HepG2 (cell line): ENCODE results near the gene FAM53B. TPM values are rescaled to one million over a fixed set of nuclear protein-coding genes. Genes with fewer than 3 reads are reported as not detected.

Experiments
- ATAC-seq: fragments of 200-7000 bp; cut with Tn5 transposase; 3 replicates; pipeline ENCODE4 v1.9.1; 2020; ENCODE audit warnings: mild to moderate bottlenecking, moderate library complexity
- BruUV-seq: library from RNA; stranded (reverse); fragments of 400-500 nt; replicated peaks from 2 replicates; lab custom pipeline; 2021; lab: Mats Ljungman, UMichigan
- CTCF ChIA-PET: fragments of 300-600 bp; formaldehyde crosslinking; extraction: SDS; loops from one replicate; lab custom pipeline; 2021; ENCODE audit warnings: low total read pairs, inconsistent platforms, low intra/inter-chr PET ratio; lab: Yijun Ruan, JAX
- POLR2A ChIA-PET: fragments of 350-600 bp; sonication (Branson Sonifier 250); formaldehyde crosslinking; loops from one replicate; lab custom pipeline; 2020; ENCODE audit warnings: antibody characterized with exemption, inconsistent platforms; lab: Yijun Ruan, JAX
- DNase-seq: peaks from one replicate; pipeline ENCODE4 v3.0.0-alpha.2; 2015; ENCODE audit warnings: low spot score
- FAIRE-seq: peaks from 3 replicates; lab custom pipeline; 2011; peaks lifted over from hg19 to GRCh38; lab: Jason Lieb, UNC
- H2AFZ ChIP-seq: one replicate; pipeline ENCODE4 v1.6.1; 2011; ENCODE audit warnings: low read length, inconsistent platforms
- H3K27ac ChIP-seq: fragments of 300-600 bp; 3 replicates; pipeline ENCODE4 v1.8.0; 2011; ENCODE audit warnings: mixed run types, mild to moderate bottlenecking, mixed read lengths, low read length, inconsistent platforms; ENCODE audit not compliant: insufficient read depth; ENCODE audit errors: extremely low read length
- H3K27me3 ChIP-seq, 2 experiments: fragments of 200-600 bp in 1 of 2; 2 replicates in 1 of 2; 3 replicates in 1 of 2; pipeline versions ENCODE4 v1.6.0 to v1.8.0; 2011; ENCODE audit warnings: low read length in 2 of 2, mild to moderate bottlenecking in 2 of 2, moderate library complexity in 2 of 2, inconsistent platforms in 1 of 2; ENCODE audit not compliant: insufficient read depth in 2 of 2, control insufficient read depth in 1 of 2
- H3K36me3 ChIP-seq, 2 experiments: fragments of 200-600 bp in 1 of 2; replicated peaks in 1 of 2; 2 replicates in 1 of 2; 3 replicates in 1 of 2; pipeline versions ENCODE4 v1.5.1 to v1.8.0; 2011; ENCODE audit warnings: low read length in 2 of 2, inconsistent platforms in 1 of 2; ENCODE audit not compliant: insufficient read depth in 2 of 2, control insufficient read depth in 1 of 2
- H3K4me1 ChIP-seq: 2 replicates; pipeline ENCODE4 v1.5.1; 2012; ENCODE audit warnings: low read length, inconsistent platforms; ENCODE audit not compliant: insufficient read depth
- H3K4me2 ChIP-seq: 2 replicates; pipeline ENCODE4 v1.6.0; 2011; ENCODE audit warnings: low read depth, low read length, inconsistent platforms
- H3K4me3 ChIP-seq, 3 experiments: fragments of 200-600 bp in 1 of 3; sonication (generic), shearing (Covaris generic) in 1 of 3; replicated peaks in 1 of 3; 2 replicates each; pipeline ENCODE4 v1.5.1; 2011 to 2016; ENCODE audit warnings: low read length in 3 of 3, inconsistent platforms in 2 of 3, low read depth in 2 of 3, mild to moderate bottlenecking in 2 of 3, control low read depth in 1 of 3, mixed read lengths in 1 of 3; ENCODE audit not compliant: insufficient read depth in 1 of 3
- H3K79me2 ChIP-seq: one replicate; pipeline ENCODE4 v1.6.1; 2011; ENCODE audit warnings: low read length, inconsistent platforms; ENCODE audit not compliant: insufficient read depth
- H3K9ac ChIP-seq: 2 replicates; pipeline ENCODE4 v1.6.0; 2011; ENCODE audit warnings: mild to moderate bottlenecking, low read depth, low read length, inconsistent platforms; ENCODE audit not compliant: insufficient read depth
- H3K9me3 ChIP-seq: 2 replicates; pipeline ENCODE4 v1.5.1; 2012; ENCODE audit warnings: mild to moderate bottlenecking, low read length
- H4K20me1 ChIP-seq: 2 replicates; pipeline ENCODE4 v1.6.0; 2011; ENCODE audit warnings: inconsistent platforms, mild to moderate bottlenecking, low read length, moderate library complexity; ENCODE audit not compliant: insufficient read depth
- CBX5 ChIP-seq: sonication (generic); formaldehyde crosslinking; IDR thresholded peaks from 2 replicates; pipeline ENCODE4 v1.4.0; 2020; ENCODE audit warnings: missing genetic modification reagents, borderline replicate concordance
- ETV6 ChIP-seq: sonication (generic); formaldehyde crosslinking; conservative IDR thresholded peaks from 2 replicates; pipeline ENCODE4 v1.4.0; 2020; ENCODE audit warnings: missing genetic modification reagents
- FOXK2 ChIP-seq: fragments of 450-650 bp; IDR thresholded peaks from 2 replicates; pipeline ENCODE4 v1.6.1; 2016
- HCFC1 ChIP-seq: fragments of 150-350 bp; IDR thresholded peaks from 2 replicates; pipeline ENCODE4 v1.6.1; 2014; ENCODE audit warnings: low read depth, low read length
- JDP2 ChIP-seq: sonication (generic); formaldehyde crosslinking; IDR thresholded peaks from 2 replicates; pipeline ENCODE4 v1.8.1; 2022; ENCODE audit warnings: missing genetic modification reagents, borderline replicate concordance
- KAT7 ChIP-seq: IDR thresholded peaks from 2 replicates; pipeline ENCODE4 v1.6.1; 2018; ENCODE audit warnings: borderline replicate concordance, missing compliant biosample characterization
- KLF13 ChIP-seq: sonication (generic); formaldehyde crosslinking; IDR thresholded peaks from 2 replicates; pipeline ENCODE4 v1.4.0; 2020; ENCODE audit warnings: mild to moderate bottlenecking, missing genetic modification reagents
- NR2F6 ChIP-seq, 2 experiments: IDR thresholded peaks; 2 replicates each; pipeline ENCODE4 v1.6.1; 2016; ENCODE audit warnings: antibody characterized with exemption in 1 of 2, mild to moderate bottlenecking in 1 of 2
- PHF5A ChIP-seq: IDR thresholded peaks from one replicate; pipeline ENCODE4 v1.6.1; 2018; ENCODE audit warnings: low read depth, missing genetic modification reagents; ENCODE audit not compliant: unreplicated experiment
- SUZ12 ChIP-seq: fragments of 150-350 bp; IDR thresholded peaks from 2 replicates; pipeline ENCODE4 v1.6.1; 2014; ENCODE audit warnings: low read depth, low read length
- ZBTB7B ChIP-seq: sonication (generic); formaldehyde crosslinking; IDR thresholded peaks from 2 replicates; pipeline ENCODE4 v1.4.0; 2020; ENCODE audit warnings: missing genetic modification reagents
- ZFAT ChIP-seq: sonication (generic); formaldehyde crosslinking; conservative IDR thresholded peaks from 2 replicates; pipeline ENCODE4 v1.8.1; 2023; ENCODE audit warnings: missing genetic modification reagents, inconsistent platforms
- ZNF484 ChIP-seq: sonication (generic); formaldehyde crosslinking; IDR thresholded peaks from 2 replicates; pipeline ENCODE4 v1.5.1; 2020; ENCODE audit warnings: mild to moderate bottlenecking, low read depth, missing genetic modification reagents, borderline replicate concordance
- WGBS: methylation state at CpG from one replicate; pipeline ENCODE4 v1.1.6; 2017; ENCODE audit warnings: low lambda C conversion rate; 5-methylcytosine and 5-hydroxymethylcytosine counted together
- in situ Hi-C: cut with HindIII; loops from 2 replicates; pipeline ENCODE4 v1.10.0; 2017; ENCODE audit warnings: low pct_unique_long_range_greater_than_20kb; ENCODE audit not compliant: extremely low pct_ligation_motif_present
- intact Hi-C: fragments of 100-400 bp; cut with micrococcal nuclease; formaldehyde crosslinking; loops from one replicate; pipeline ENCODE4 v1.10.0; 2022; ENCODE audit not compliant: unreplicated experiment
- polyA plus RNA-seq, 8 experiments: library from polyadenylated mRNA; depleted of rRNA in 3 of 8; stranded (reverse) in 7 of 8; unstranded in 1 of 8; fragments of >200 nt; fragmentation: Illumina TruSeq in 4 of 8; extraction: Trizol in 4 of 8; gene quantifications; 2 replicates each; pipeline versions ENCODE4 v1.2.1 to v1.2.3, GENCODE V29; 2011 to 2016; ENCODE audit warnings: low read depth in 4 of 8, missing spikeins in 1 of 8, mixed read lengths in 1 of 8; ENCODE audit not compliant: insufficient read depth in 1 of 8
- total RNA-seq, 5 experiments: library from RNA; depleted of rRNA; stranded (reverse); fragments of >200 nt; fragmentation: Illumina TruSeq; extraction: Trizol; gene quantifications; 2 replicates each; pipeline ENCODE4 v1.2.3, GENCODE V29; 2016; ENCODE audit warnings: low read depth in 1 of 5
- TF ChIP-seq, protein P1 (sequence below): conservative IDR thresholded peaks from 2 replicates; pipeline ENCODE4 v1.6.1; 2018; ENCODE audit warnings: missing genetic modification reagents
- TF ChIP-seq, protein P2 (sequence below): sonication (generic); formaldehyde crosslinking; IDR thresholded peaks from 2 replicates; pipeline ENCODE4 v1.4.0; 2020; ENCODE audit warnings: mild to moderate bottlenecking, missing genetic modification reagents
- TF ChIP-seq, protein P3 (sequence below): sonication (generic); formaldehyde crosslinking; IDR thresholded peaks from 2 replicates; pipeline ENCODE4 v1.5.1; 2020; ENCODE audit warnings: mild to moderate bottlenecking, moderate library complexity, missing genetic modification reagents
- TF ChIP-seq, protein P4 (sequence below): sonication (generic); formaldehyde crosslinking; IDR thresholded peaks from 2 replicates; pipeline ENCODE4 v1.4.0; 2020; ENCODE audit warnings: missing genetic modification reagents
- TF ChIP-seq, protein P5 (sequence below): sonication (generic); formaldehyde crosslinking; IDR thresholded peaks from 2 replicates; pipeline ENCODE4 v1.4.0; 2020; ENCODE audit warnings: missing genetic modification reagents, borderline replicate concordance

Gene FAM53B
- total and polyA plus RNA-seq, 2 of the 13 experiments (the other 11 are each of a cell fraction or from before 2014, with no cell fraction given), result 6.4 to 19.3 TPM

DNA sequence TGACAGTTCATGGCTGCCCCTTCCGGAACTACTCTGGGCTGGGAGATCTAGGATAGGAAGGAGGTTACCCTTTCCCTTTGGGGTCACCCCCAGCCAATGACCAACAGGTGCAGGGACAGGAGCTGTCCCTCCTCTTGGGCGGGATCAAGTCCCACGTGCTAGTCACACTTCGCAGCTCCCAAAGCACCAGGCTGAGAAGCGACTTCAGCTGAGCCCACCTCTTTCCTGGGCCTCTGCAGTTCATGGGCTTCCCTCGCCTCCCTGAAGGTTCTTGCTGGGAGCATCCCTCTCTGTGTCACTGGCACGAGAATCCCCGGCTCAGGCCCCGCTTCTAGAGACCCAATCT lies 115.5 kb downstream of the FAM53B start:
- H3K4me2 ChIP-seq, result no peak overlapping the region
- intact Hi-C loops, result no loop called here
- 100% methylated on average over 4 of the region's 9 CpGs for WGBS
- no peaks in the 10 kb centered on the region for H4K20me1 ChIP-seq
- FAIRE-seq, result no peak
- ATAC-seq, result no peak
- no TSS peak for BruUV-seq
- H3K4me1 ChIP-seq, result no peaks in the 10 kb centered on the region
- no peak for TF ChIP-seq JDP2 (CRISPR knock-in tag)
- TF ChIP-seq SUZ12, result no peak
- TF ChIP-seq, protein P1, sequence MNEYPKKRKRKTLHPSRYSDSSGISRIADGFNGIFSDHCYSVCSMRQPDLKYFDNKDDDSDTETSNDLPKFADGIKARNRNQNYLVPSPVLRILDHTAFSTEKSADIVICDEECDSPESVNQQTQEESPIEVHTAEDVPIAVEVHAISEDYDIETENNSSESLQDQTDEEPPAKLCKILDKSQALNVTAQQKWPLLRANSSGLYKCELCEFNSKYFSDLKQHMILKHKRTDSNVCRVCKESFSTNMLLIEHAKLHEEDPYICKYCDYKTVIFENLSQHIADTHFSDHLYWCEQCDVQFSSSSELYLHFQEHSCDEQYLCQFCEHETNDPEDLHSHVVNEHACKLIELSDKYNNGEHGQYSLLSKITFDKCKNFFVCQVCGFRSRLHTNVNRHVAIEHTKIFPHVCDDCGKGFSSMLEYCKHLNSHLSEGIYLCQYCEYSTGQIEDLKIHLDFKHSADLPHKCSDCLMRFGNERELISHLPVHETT (CRISPR knock-in tag), result no peak
- TF ChIP-seq, protein P2, sequence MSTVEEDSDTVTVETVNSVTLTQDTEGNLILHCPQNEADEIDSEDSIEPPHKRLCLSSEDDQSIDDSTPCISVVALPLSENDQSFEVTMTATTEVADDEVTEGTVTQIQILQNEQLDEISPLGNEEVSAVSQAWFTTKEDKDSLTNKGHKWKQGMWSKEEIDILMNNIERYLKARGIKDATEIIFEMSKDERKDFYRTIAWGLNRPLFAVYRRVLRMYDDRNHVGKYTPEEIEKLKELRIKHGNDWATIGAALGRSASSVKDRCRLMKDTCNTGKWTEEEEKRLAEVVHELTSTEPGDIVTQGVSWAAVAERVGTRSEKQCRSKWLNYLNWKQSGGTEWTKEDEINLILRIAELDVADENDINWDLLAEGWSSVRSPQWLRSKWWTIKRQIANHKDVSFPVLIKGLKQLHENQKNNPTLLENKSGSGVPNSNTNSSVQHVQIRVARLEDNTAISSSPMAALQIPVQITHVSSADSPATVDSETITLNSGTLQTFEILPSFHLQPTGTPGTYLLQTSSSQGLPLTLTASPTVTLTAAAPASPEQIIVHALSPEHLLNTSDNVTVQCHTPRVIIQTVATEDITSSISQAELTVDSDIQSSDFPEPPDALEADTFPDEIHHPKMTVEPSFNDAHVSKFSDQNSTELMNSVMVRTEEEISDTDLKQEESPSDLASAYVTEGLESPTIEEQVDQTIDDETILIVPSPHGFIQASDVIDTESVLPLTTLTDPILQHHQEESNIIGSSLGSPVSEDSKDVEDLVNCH (CRISPR knock-in tag), result no peak
- no peak for TF ChIP-seq ZNF484
- TF ChIP-seq, protein P3, sequence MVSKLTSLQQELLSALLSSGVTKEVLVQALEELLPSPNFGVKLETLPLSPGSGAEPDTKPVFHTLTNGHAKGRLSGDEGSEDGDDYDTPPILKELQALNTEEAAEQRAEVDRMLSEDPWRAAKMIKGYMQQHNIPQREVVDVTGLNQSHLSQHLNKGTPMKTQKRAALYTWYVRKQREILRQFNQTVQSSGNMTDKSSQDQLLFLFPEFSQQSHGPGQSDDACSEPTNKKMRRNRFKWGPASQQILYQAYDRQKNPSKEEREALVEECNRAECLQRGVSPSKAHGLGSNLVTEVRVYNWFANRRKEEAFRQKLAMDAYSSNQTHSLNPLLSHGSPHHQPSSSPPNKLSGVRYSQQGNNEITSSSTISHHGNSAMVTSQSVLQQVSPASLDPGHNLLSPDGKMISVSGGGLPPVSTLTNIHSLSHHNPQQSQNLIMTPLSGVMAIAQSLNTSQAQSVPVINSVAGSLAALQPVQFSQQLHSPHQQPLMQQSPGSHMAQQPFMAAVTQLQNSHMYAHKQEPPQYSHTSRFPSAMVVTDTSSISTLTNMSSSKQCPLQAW (CRISPR knock-in tag), result no peak
- TF ChIP-seq ZFAT, result no peak
- TF ChIP-seq, protein P4, sequence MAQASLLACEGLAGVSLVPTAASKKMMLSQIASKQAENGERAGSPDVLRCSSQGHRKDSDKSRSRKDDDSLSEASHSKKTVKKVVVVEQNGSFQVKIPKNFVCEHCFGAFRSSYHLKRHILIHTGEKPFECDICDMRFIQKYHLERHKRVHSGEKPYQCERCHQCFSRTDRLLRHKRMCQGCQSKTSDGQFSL (CRISPR knock-in tag), result no peak
- TF ChIP-seq KLF13 (CRISPR knock-in tag), result no peak
- TF ChIP-seq NR2F6 (IDR thresholded peaks at IDR 0.05), result no peak
- no peak for TF ChIP-seq NR2F6 (CRISPR knock-in tag; IDR thresholded peaks at IDR 0.05)
- no peak for TF ChIP-seq KAT7 (CRISPR knock-in tag)
- no peak for TF ChIP-seq HCFC1
- TF ChIP-seq PHF5A (CRISPR knock-in tag), result no peak
- TF ChIP-seq, protein P5, sequence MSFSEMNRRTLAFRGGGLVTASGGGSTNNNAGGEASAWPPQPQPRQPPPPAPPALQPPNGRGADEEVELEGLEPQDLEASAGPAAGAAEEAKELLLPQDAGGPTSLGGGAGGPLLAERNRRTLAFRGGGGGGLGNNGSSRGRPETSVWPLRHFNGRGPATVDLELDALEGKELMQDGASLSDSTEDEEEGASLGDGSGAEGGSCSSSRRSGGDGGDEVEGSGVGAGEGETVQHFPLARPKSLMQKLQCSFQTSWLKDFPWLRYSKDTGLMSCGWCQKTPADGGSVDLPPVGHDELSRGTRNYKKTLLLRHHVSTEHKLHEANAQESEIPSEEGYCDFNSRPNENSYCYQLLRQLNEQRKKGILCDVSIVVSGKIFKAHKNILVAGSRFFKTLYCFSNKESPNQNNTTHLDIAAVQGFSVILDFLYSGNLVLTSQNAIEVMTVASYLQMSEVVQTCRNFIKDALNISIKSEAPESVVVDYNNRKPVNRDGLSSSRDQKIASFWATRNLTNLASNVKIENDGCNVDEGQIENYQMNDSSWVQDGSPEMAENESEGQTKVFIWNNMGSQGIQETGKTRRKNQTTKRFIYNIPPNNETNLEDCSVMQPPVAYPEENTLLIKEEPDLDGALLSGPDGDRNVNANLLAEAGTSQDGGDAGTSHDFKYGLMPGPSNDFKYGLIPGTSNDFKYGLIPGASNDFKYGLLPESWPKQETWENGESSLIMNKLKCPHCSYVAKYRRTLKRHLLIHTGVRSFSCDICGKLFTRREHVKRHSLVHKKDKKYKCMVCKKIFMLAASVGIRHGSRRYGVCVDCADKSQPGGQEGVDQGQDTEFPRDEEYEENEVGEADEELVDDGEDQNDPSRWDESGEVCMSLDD (CRISPR knock-in tag), result no peak
- TF ChIP-seq CBX5, result no peak
- TF ChIP-seq ZBTB7B (CRISPR knock-in tag), result no peak
- TF ChIP-seq ETV6 (CRISPR knock-in tag), result no peak
- no peak for TF ChIP-seq FOXK2
- TF ChIP-seq, all 625 proteins: peak for 0
- Histone ChIP-seq H3K27me3 (no peaks in the 10 kb centered on the region), H3K9ac (no peak overlapping the region), H2AFZ (no peak overlapping the region), H3K27ac (no peak overlapping the region), H3K4me3 (no peak overlapping the region), H3K9me3 (no peaks in the 10 kb centered on the region), H3K79me2 (no peaks in the 10 kb centered on the region), H3K36me3 (no peaks in the 10 kb centered on the region; a peak in 1 of 5 replicates)
- CTCF ChIA-PET, result no interaction called here
- DNase-seq, result no peak
- POLR2A ChIA-PET, result no interaction called here
- in situ Hi-C loops, result no loop called here
